Activated CD4-positive, alpha-beta memory T cell treated with anti-CD3 and anti-CD28 coated beads, Interleukin-2, amount 10 ng/mL, durations not matched to agents 7 days and 5 days (primary cell): ENCODE results near the gene CDH5. TPM values are rescaled to one million over a fixed set of nuclear protein-coding genes. Genes with fewer than 3 reads are reported as not detected.

Source experiments
- CTCF ChIA-PET: fragments of 350-600 bp; sonication (Branson Sonifier 250); formaldehyde crosslinking; loops from one replicate; lab custom pipeline; 2021; ENCODE audit warnings: antibody characterized with exemption, inconsistent platforms; lab: Charles Lee
- POLR2A ChIA-PET: fragments of 350-600 bp; sonication (Branson Sonifier 250); formaldehyde crosslinking; loops from one replicate; lab custom pipeline; 2021; ENCODE audit warnings: antibody characterized with exemption; lab: Charles Lee
- DNase-seq: peaks from one replicate; pipeline ENCODE4 v3.0.0-alpha.2; 2020
- H3K27ac Mint-ChIP-seq: one replicate; pipeline ENCODE4 v1.8.0; 2021; ENCODE audit warnings: mild to moderate bottlenecking, mixed read lengths
- H3K27me3 Mint-ChIP-seq: one replicate; pipeline ENCODE4 v1.8.0; 2021; ENCODE audit warnings: mixed read lengths
- H3K36me3 Mint-ChIP-seq: one replicate; pipeline ENCODE4 v1.8.0; 2021; ENCODE audit warnings: low read depth, mixed read lengths
- H3K4me1 Mint-ChIP-seq: one replicate; pipeline ENCODE4 v1.8.0; 2021; ENCODE audit warnings: mixed read lengths
- H3K4me3 Mint-ChIP-seq: one replicate; pipeline ENCODE4 v1.8.0; 2021; ENCODE audit warnings: mild to moderate bottlenecking, mixed read lengths
- H3K9me3 Mint-ChIP-seq: one replicate; pipeline ENCODE4 v1.8.0; 2021; ENCODE audit warnings: mixed read lengths
- total RNA-seq, 2 experiments: library from RNA; stranded (reverse); gene quantifications; one replicate each; pipeline ENCODE4 v1.2.3, GENCODE V29; 2021

The CDH5 gene
- total RNA-seq, 2 experiments from 2014 or later: not detected

GRCh38 chr16:66370786-66371684 lies 4.5 kb downstream of the CDH5 start:
- H3K27me3 Mint-ChIP-seq: peaks cover 2% of the 10 kb centered on the region
- DNase-seq: no peak
- CTCF ChIA-PET: interaction anchor here (1.5 to 8.2 kb wide), 2 partner anchors 14 to 27 kb away, joined by 4 to 37 read pairs; no protein-coding TSS in a partner anchor
- POLR2A ChIA-PET: interaction anchor here (0.6 kb wide), 1 partner anchor 191 kb away, joined by 3 read pairs; no protein-coding TSS in a partner anchor
- H3K4me3 Mint-ChIP-seq: no peak overlapping the region
- H3K27ac Mint-ChIP-seq: no peak overlapping the region
- no peaks in the 10 kb centered on the region for H3K9me3 Mint-ChIP-seq
- no peaks in the 10 kb centered on the region for H3K36me3 Mint-ChIP-seq
- peaks cover 10% of the 10 kb centered on the region for H3K4me1 Mint-ChIP-seq

GRCh38 chr16:66372078-66372897 lies 5.8 kb downstream of the CDH5 start:
- Mint-ChIP-seq H3K9me3 (no peaks in the 10 kb centered on the region), H3K4me3 (no peak overlapping the region), H3K27ac (no peak overlapping the region), H3K27me3 (peaks cover 2% of the 10 kb centered on the region), H3K36me3 (no peaks in the 10 kb centered on the region), H3K4me1 (peaks cover 10% of the 10 kb centered on the region)
- CTCF ChIA-PET: interaction anchor here (8.2 kb wide), 1 partner anchor 15 kb away, joined by 37 read pairs; no protein-coding TSS in a partner anchor
- POLR2A ChIA-PET: no interaction called here
- no peak for DNase-seq

GRCh38 chr16:66372898-66373155 lies 6.3 kb downstream of the CDH5 start:
- no peak overlapping the region for H3K27ac Mint-ChIP-seq
- H3K27me3 Mint-ChIP-seq: peaks cover 2% of the 10 kb centered on the region
- no peaks in the 10 kb centered on the region for H3K9me3 Mint-ChIP-seq
- H3K4me1 Mint-ChIP-seq: peaks cover 10% of the 10 kb centered on the region
- ChIA-PET POLR2A (no interaction called here), CTCF (no interaction called here)
- no peaks in the 10 kb centered on the region for H3K36me3 Mint-ChIP-seq
- DNase-seq: no peak
- no peak overlapping the region for H3K4me3 Mint-ChIP-seq

- ChIA-PET CTCF (no interaction called here), POLR2A (no interaction called here)
- Mint-ChIP-seq H3K9me3 (no peaks in the 10 kb centered on the region), H3K27me3 (peaks cover 2% of the 10 kb centered on the region), H3K36me3 (no peaks in the 10 kb centered on the region), H3K4me1 (peaks cover 6% of the 10 kb centered on the region), H3K4me3 (no peak overlapping the region), H3K27ac (no peak overlapping the region)
- no peak for DNase-seq
These were observed 7.2 kb downstream of the CDH5 start for GRCh38 chr16:66373667-66374066.

GRCh38 chr16:66374176-66374575 lies 7.7 kb downstream of the CDH5 start:
- Mint-ChIP-seq H3K27me3 (peaks cover 2% of the 10 kb centered on the region), H3K4me3 (no peak overlapping the region), H3K9me3 (no peaks in the 10 kb centered on the region), H3K27ac (no peak overlapping the region), H3K4me1 (peaks cover 1% of the 10 kb centered on the region), H3K36me3 (no peaks in the 10 kb centered on the region)
- DNase-seq: no peak
- ChIA-PET CTCF (no interaction called here), POLR2A (no interaction called here)

- POLR2A ChIA-PET: no interaction called here
These were observed 9.0 kb downstream of the CDH5 start for GRCh38 chr16:66375451-66375850.

GRCh38 chr16:66376114-66376513 lies 9.6 kb downstream of the CDH5 start:
- ChIA-PET POLR2A (no interaction called here), CTCF (no interaction called here)
- peaks cover 9% of the 10 kb centered on the region for H3K9me3 Mint-ChIP-seq
- no peaks in the 10 kb centered on the region for H3K27me3 Mint-ChIP-seq
- no peak for DNase-seq
- H3K4me3 Mint-ChIP-seq: no peak overlapping the region
- H3K36me3 Mint-ChIP-seq: no peaks in the 10 kb centered on the region
- H3K4me1 Mint-ChIP-seq: no peaks in the 10 kb centered on the region
- H3K27ac Mint-ChIP-seq: no peak overlapping the region

More at GRCh38 chr16:66375451-66375850, 9.0 kb downstream of the CDH5 start:
- no peaks in the 10 kb centered on the region for H3K36me3 Mint-ChIP-seq
- no peak overlapping the region for H3K4me3 Mint-ChIP-seq
- peaks cover 7% of the 10 kb centered on the region for H3K9me3 Mint-ChIP-seq
- H3K4me1 Mint-ChIP-seq: no peaks in the 10 kb centered on the region
- no peak overlapping the region for H3K27ac Mint-ChIP-seq
- peaks cover 2% of the 10 kb centered on the region for H3K27me3 Mint-ChIP-seq
- CTCF ChIA-PET: no interaction called here
- DNase-seq: no peak

- Mint-ChIP-seq H3K4me1 (no peaks in the 10 kb centered on the region), H3K4me3 (no peak overlapping the region), H3K9me3 (peaks cover 9% of the 10 kb centered on the region), H3K27ac (no peak overlapping the region), H3K36me3 (no peaks in the 10 kb centered on the region), H3K27me3 (no peaks in the 10 kb centered on the region)
- ChIA-PET POLR2A (no interaction called here), CTCF (no interaction called here)
- no peak for DNase-seq
These were observed 10.2 kb downstream of the CDH5 start for GRCh38 chr16:66376577-66377305.

GRCh38 chr16:66377324-66377723 lies 10.8 kb downstream of the CDH5 start:
- ChIA-PET POLR2A (no interaction called here), CTCF (no interaction called here)
- Mint-ChIP-seq H3K4me3 (no peak overlapping the region), H3K27ac (no peak overlapping the region), H3K36me3 (no peaks in the 10 kb centered on the region), H3K4me1 (no peaks in the 10 kb centered on the region), H3K27me3 (no peaks in the 10 kb centered on the region), H3K9me3 (peaks cover 9% of the 10 kb centered on the region)
- no peak for DNase-seq

GRCh38 chr16:66378741-66379570 lies 12.5 kb downstream of the CDH5 start:
- Mint-ChIP-seq H3K4me1 (no peaks in the 10 kb centered on the region), H3K27me3 (peaks cover 3% of the 10 kb centered on the region), H3K4me3 (no peak overlapping the region), H3K9me3 (peaks cover 9% of the 10 kb centered on the region), H3K27ac (no peak overlapping the region), H3K36me3 (no peaks in the 10 kb centered on the region)
- POLR2A ChIA-PET: no interaction called here
- CTCF ChIA-PET: interaction anchor here (1.0 kb wide), 1 partner anchor 37 kb away, joined by 3 read pairs; no protein-coding TSS in a partner anchor
- no peak for DNase-seq

GRCh38 chr16:66379571-66379941 lies 13.1 kb downstream of the CDH5 start:
- DNase-seq: no peak
- Mint-ChIP-seq H3K27me3 (peaks cover 3% of the 10 kb centered on the region), H3K4me1 (no peaks in the 10 kb centered on the region), H3K4me3 (no peak overlapping the region), H3K27ac (no peak overlapping the region), H3K36me3 (no peaks in the 10 kb centered on the region), H3K9me3 (peaks cover 9% of the 10 kb centered on the region)
- ChIA-PET CTCF (no interaction called here), POLR2A (no interaction called here)

GRCh38 chr16:66380421-66380820 lies 13.9 kb downstream of the CDH5 start:
- H3K9me3 Mint-ChIP-seq: peaks cover 9% of the 10 kb centered on the region
- peaks cover 3% of the 10 kb centered on the region for H3K27me3 Mint-ChIP-seq
- ChIA-PET CTCF (no interaction called here), POLR2A (no interaction called here)
- no peak overlapping the region for H3K27ac Mint-ChIP-seq
- no peaks in the 10 kb centered on the region for H3K4me1 Mint-ChIP-seq
- no peak overlapping the region for H3K4me3 Mint-ChIP-seq
- no peaks in the 10 kb centered on the region for H3K36me3 Mint-ChIP-seq
- no peak for DNase-seq
